IPS-20b (cell line): Measurements from ENCODE around the gene ENKD1.

Source experiments
- H3K27ac ChIP-seq: one replicate; pipeline ENCODE4 v1.5.1; 2013; ENCODE audit warnings: low read length
- H3K27me3 ChIP-seq: 2 replicates; pipeline ENCODE4 v1.6.1; 2013; ENCODE audit warnings: mild to moderate bottlenecking, low read length, inconsistent platforms; ENCODE audit not compliant: insufficient read depth
- H3K36me3 ChIP-seq: 2 replicates; pipeline ENCODE4 v1.6.1; 2013; ENCODE audit warnings: low read depth, mild to moderate bottlenecking, inconsistent platforms, low read length, moderate library complexity; ENCODE audit not compliant: insufficient read depth
- H3K4me1 ChIP-seq: 2 replicates; pipeline ENCODE4 v1.6.1; 2013; ENCODE audit warnings: mild to moderate bottlenecking, control low read depth, inconsistent platforms, low read length, moderate library complexity; ENCODE audit not compliant: insufficient read depth
- H3K4me3 ChIP-seq: 2 replicates; pipeline ENCODE4 v1.5.1; 2013; ENCODE audit warnings: mild to moderate bottlenecking, low read length, inconsistent platforms
- H3K9ac ChIP-seq: 2 replicates; pipeline ENCODE4 v1.6.1; 2013; ENCODE audit warnings: low read depth, mild to moderate bottlenecking, inconsistent platforms, low read length, moderate library complexity
- H3K9me3 ChIP-seq: 2 replicates; pipeline ENCODE4 v1.6.1; 2013; ENCODE audit warnings: mild to moderate bottlenecking, low read depth, low read length, inconsistent platforms; ENCODE audit not compliant: insufficient read depth

The ENKD1 gene

GRCh38 chr16:67676939-67677338 is 10.4 kb upstream of the ENKD1 start:
- H3K4me1 ChIP-seq = no peaks in the 10 kb centered on the region
- H3K9me3 ChIP-seq = no peaks in the 10 kb centered on the region
- no peaks in the 10 kb centered on the region for H3K27me3 ChIP-seq
- no peak overlapping the region for H3K4me3 ChIP-seq
- H3K36me3 ChIP-seq = peaks cover 13% of the 10 kb centered on the region; the same call in 1 of the 2 replicates
- no peak overlapping the region for H3K27ac ChIP-seq
- no peak overlapping the region for H3K9ac ChIP-seq

- H3K27ac ChIP-seq = no peak overlapping the region
- H3K9me3 ChIP-seq = no peaks in the 10 kb centered on the region
These were observed 10.0 kb upstream of the ENKD1 start for GRCh38 chr16:67676516-67676915.

GRCh38 chr16:67675999-67676398 is 9.4 kb upstream of the ENKD1 start:
- H3K4me3 ChIP-seq = no peak overlapping the region
- peaks cover 10% of the 10 kb centered on the region; the same call in 1 of the 2 replicates for H3K36me3 ChIP-seq
- H3K27me3 ChIP-seq = no peaks in the 10 kb centered on the region
- H3K9ac ChIP-seq = no peak overlapping the region
- no peak overlapping the region for H3K27ac ChIP-seq
- H3K9me3 ChIP-seq = no peaks in the 10 kb centered on the region
- no peaks in the 10 kb centered on the region for H3K4me1 ChIP-seq

More at GRCh38 chr16:67676516-67676915, 10.0 kb upstream of the ENKD1 start:
- H3K9ac ChIP-seq = no peak overlapping the region
- H3K4me1 ChIP-seq = no peaks in the 10 kb centered on the region
- H3K4me3 ChIP-seq = no peak overlapping the region
- no peaks in the 10 kb centered on the region for H3K27me3 ChIP-seq
- H3K36me3 ChIP-seq = peaks cover 13% of the 10 kb centered on the region; the same call in 1 of the 2 replicates

GRCh38 chr16:67675579-67675935 is 9.0 kb upstream of the ENKD1 start:
- no peak overlapping the region for H3K4me3 ChIP-seq
- H3K36me3 ChIP-seq = peaks cover 6% of the 10 kb centered on the region; the same call in 1 of the 2 replicates
- H3K9ac ChIP-seq = no peak overlapping the region
- H3K27me3 ChIP-seq = no peaks in the 10 kb centered on the region
- no peaks in the 10 kb centered on the region for H3K4me1 ChIP-seq
- H3K27ac ChIP-seq = no peak overlapping the region
- H3K9me3 ChIP-seq = no peaks in the 10 kb centered on the region

- Histone ChIP-seq H3K36me3 (peaks cover under 1% of the 10 kb centered on the region; the same call in 1 of the 2 replicates), H3K27me3 (no peaks in the 10 kb centered on the region), H3K9ac (no peak overlapping the region), H3K4me1 (no peaks in the 10 kb centered on the region), H3K4me3 (no peak overlapping the region), H3K27ac (no peak overlapping the region), H3K9me3 (no peaks in the 10 kb centered on the region)
These were observed 8.5 kb upstream of the ENKD1 start for GRCh38 chr16:67674851-67675578.

GRCh38 chr16:67673712-67674580 is 7.4 kb upstream of the ENKD1 start:
- Histone ChIP-seq H3K9ac (no peak overlapping the region), H3K27ac (no peak overlapping the region), H3K9me3 (no peaks in the 10 kb centered on the region), H3K4me3 (no peak overlapping the region), H3K36me3 (no peaks in the 10 kb centered on the region), H3K4me1 (no peaks in the 10 kb centered on the region), H3K27me3 (no peaks in the 10 kb centered on the region)

GRCh38 chr16:67672739-67673662 is 6.5 kb upstream of the ENKD1 start:
- Histone ChIP-seq H3K9me3 (no peaks in the 10 kb centered on the region), H3K4me1 (no peaks in the 10 kb centered on the region), H3K27me3 (no peaks in the 10 kb centered on the region), H3K36me3 (no peaks in the 10 kb centered on the region), H3K4me3 (no peak overlapping the region), H3K27ac (no peak overlapping the region), H3K9ac (no peak overlapping the region)

- no peaks in the 10 kb centered on the region for H3K4me1 ChIP-seq
- H3K27ac ChIP-seq = no peak overlapping the region
These were observed 5.8 kb upstream of the ENKD1 start for GRCh38 chr16:67672306-67672705.

GRCh38 chr16:67669499-67670101 is 3.0 kb upstream of the ENKD1 start:
- H3K27ac ChIP-seq = no peak overlapping the region
- no peaks in the 10 kb centered on the region for H3K9me3 ChIP-seq
- H3K9ac ChIP-seq = no peak overlapping the region
- H3K27me3 ChIP-seq = peaks cover 8% of the 10 kb centered on the region
- H3K36me3 ChIP-seq = no peaks in the 10 kb centered on the region
- H3K4me1 ChIP-seq = no peaks in the 10 kb centered on the region
- no peak overlapping the region for H3K4me3 ChIP-seq

More at GRCh38 chr16:67672306-67672705, 5.8 kb upstream of the ENKD1 start:
- no peak overlapping the region for H3K9ac ChIP-seq
- peaks cover 3% of the 10 kb centered on the region for H3K27me3 ChIP-seq
- H3K4me3 ChIP-seq = no peak overlapping the region
- H3K9me3 ChIP-seq = no peaks in the 10 kb centered on the region
- H3K36me3 ChIP-seq = no peaks in the 10 kb centered on the region

- Histone ChIP-seq H3K4me1 (no peaks in the 10 kb centered on the region), H3K27me3 (peaks cover 8% of the 10 kb centered on the region), H3K27ac (no peak overlapping the region), H3K4me3 (no peak overlapping the region), H3K36me3 (no peaks in the 10 kb centered on the region), H3K9ac (no peak overlapping the region), H3K9me3 (no peaks in the 10 kb centered on the region)
These were observed 2.1 kb upstream of the ENKD1 start for GRCh38 chr16:67668495-67669157.
